ENCODE data around the gene SEC11A.

SEC11A gene

DNA sequence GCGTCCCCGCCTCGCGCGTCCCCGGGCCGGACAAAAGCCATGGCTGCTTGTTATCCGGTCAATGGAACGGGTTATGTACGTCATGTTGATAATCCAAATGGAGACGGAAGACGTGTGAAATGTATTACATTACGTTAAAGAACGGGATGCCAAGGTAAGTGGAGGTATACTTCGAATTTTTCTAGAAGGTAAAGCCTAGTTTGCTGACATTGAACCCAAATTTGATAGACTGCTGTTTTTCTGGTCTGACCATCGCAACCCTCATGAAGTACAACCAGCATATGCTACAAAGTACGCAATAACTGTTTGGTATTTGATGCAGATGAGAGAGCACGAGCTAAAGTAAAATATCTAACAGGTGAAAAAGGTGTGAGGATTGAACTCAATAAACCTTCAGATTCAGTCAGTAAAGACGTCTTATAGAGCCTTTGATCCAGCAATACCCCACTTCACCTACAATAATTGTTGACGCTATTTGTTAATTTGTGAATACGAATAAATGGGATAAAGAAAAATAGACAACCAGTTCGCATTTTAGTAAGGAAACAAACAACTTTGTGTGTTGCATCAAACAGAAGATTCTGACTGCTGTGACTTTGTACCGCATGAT, 81.6 kb downstream of the SEC11A start:
- TF ChIP-seq FOXP2 (optimal IDR thresholded peaks at IDR 0.05; ENCODE audit: control extremely low read depth, extremely low read length, insufficient read depth) = no peak
- TF ChIP-seq POLR2AphosphoS5 (IDR thresholded peaks at IDR 0.05; ENCODE audit: borderline replicate concordance, low read depth, low read length) = no peak
- no peak for TF ChIP-seq EZH2 (IDR thresholded peaks at IDR 0.05)
- H3K27ac ChIP-seq = peak overlapping the region; percentile 11; the same call in 1 of the 2 replicates
- H3K4me3 ChIP-seq = peak overlapping the region; percentile 49
- peak overlapping the region; percentile 33 for H3K9ac ChIP-seq (ENCODE audit: insufficient read length)
- peaks cover 15% of the 10 kb centered on the region for H3K36me3 ChIP-seq (ENCODE audit: insufficient read depth, low read length)
- DNase-seq (ENCODE audit: low read depth, low spot score) = no peak
- H3K9me3 ChIP-seq (ENCODE audit: low read depth, low read length) = no peaks in the 10 kb centered on the region

DNA sequence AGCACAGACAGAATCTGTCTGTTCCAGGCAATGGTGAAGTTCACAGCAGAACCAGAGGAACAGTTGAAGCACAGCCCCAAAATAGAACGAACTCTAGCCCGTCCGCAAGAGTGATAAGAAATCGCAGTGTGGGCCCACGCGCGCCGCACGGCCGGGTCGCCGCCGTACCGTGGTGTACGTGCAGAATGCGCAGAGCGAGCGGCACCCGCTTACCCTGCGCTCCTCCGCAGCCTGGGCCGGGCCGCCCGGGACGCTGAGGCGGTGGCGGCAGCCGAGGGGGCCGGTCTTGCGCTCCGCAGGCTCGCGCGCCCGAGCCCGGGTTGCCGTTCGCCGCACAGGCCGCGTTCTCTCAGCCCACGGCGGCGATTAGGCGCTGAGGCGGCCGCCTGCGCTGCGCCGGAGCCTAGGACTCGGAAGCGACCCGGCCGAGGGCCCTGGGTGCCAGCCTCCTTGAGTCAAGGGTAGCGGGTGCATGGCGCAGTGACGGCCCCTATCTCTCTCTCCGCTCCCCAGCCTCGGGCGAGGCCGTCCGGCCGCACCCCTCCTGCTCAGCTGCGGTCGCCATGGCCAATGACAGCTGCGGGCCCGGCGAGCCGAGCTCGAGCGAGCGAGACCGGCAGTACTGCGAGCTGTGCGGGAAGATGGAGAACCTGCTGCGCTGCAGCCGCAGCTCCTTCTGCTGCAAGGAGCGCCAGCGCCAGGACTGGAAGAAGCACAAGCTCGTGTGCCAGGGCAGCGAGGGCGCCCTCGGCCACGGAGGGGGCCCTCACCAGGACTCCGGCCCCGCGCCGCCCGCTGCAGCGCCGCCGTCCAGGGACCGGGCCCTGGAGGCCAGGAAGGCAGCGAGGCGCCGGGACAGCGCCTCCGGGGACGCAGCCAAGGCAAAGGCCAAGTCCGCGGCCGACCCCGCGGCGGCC, 82.4 kb downstream of the SEC11A start:
- Histone ChIP-seq H3K9me3 (ENCODE audit: low read depth, low read length) (no peaks in the 10 kb centered on the region), H3K36me3 (ENCODE audit: insufficient read depth, low read length) (peaks cover 9% of the 10 kb centered on the region), H3K27ac (no peak overlapping the region), H3K9ac (ENCODE audit: insufficient read length) (peak overlapping the region; percentile 78), H3K4me3 (peak overlapping the region; percentile 89)
- DNase-seq (ENCODE audit: low read depth, low spot score) = no peak
- TF ChIP-seq EZH2 (IDR thresholded peaks at IDR 0.05) (no peak), POLR2AphosphoS5 (IDR thresholded peaks at IDR 0.05; ENCODE audit: borderline replicate concordance, low read depth, low read length) (no peak), FOXP2 (optimal IDR thresholded peaks at IDR 0.05; ENCODE audit: control extremely low read depth, extremely low read length, insufficient read depth) (no peak)

DNA sequence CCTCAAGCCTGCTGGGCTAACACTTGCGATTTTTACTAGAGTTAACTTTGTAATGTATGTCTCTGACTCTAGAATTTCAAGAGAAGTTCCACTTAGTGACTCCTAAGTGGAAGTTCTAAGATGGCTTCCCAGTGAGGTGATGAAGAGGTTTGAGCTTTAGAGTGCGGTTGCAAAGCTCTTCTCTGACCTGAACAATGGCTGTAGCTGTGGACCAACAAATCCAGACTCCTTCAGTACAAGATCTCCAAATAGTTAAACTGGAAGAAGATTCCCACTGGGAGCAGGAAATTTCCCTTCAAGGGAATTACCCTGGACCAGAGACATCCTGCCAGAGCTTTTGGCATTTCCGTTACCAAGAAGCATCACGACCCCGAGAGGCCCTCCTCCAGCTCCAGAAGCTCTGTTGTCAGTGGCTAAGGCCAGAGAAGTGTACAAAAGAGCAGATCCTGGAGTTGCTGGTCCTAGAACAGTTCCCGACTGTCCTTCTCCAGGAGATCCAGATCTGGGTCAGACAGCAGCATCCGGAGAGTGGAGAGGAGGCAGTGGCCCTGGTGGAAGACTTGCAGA, 84.2 kb downstream of the SEC11A start:
- H3K9me3 ChIP-seq (ENCODE audit: low read depth, low read length) = no peaks in the 10 kb centered on the region
- no peak for DNase-seq (ENCODE audit: low read depth, low spot score)
- peak overlapping the region; percentile 75 for H3K9ac ChIP-seq (ENCODE audit: insufficient read length)
- no peak for TF ChIP-seq EZH2 (IDR thresholded peaks at IDR 0.05)
- no peak for TF ChIP-seq FOXP2 (optimal IDR thresholded peaks at IDR 0.05; ENCODE audit: control extremely low read depth, extremely low read length, insufficient read depth)
- TF ChIP-seq POLR2AphosphoS5 (IDR thresholded peaks at IDR 0.05; ENCODE audit: borderline replicate concordance, low read depth, low read length) = no peak
- no peak overlapping the region for H3K27ac ChIP-seq
- peak overlapping the region; percentile 89 for H3K4me3 ChIP-seq
- H3K36me3 ChIP-seq (ENCODE audit: insufficient read depth, low read length) = no peaks in the 10 kb centered on the region; the same call in none of the 2 replicates

DNA sequence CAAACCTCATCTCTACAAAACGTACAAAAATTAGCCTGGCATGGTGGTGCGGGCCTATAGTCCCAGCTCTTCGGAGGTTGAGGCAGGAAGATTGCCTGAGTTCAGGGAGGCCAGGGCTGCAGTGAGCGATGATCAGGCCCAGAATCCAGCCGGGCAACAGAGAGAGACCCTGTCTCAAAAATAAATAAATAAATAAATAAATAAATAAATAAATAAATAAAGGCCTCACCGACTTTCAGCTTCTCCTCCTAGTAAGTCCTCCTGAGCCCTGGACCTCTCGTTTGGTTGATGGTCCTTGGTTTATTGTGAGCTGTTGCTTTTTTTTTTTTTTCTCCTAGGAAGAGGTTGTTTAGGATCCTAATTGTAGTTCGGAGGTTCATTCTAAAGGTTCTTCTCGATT, 86.9 kb downstream of the SEC11A start:
- no peaks in the 10 kb centered on the region for H3K36me3 ChIP-seq (ENCODE audit: insufficient read depth, low read length)
- DNase-seq (ENCODE audit: low read depth, low spot score) = no peak
- no peak for TF ChIP-seq FOXP2 (optimal IDR thresholded peaks at IDR 0.05; ENCODE audit: control extremely low read depth, extremely low read length, insufficient read depth)
- TF ChIP-seq POLR2AphosphoS5 (IDR thresholded peaks at IDR 0.05; ENCODE audit: borderline replicate concordance, low read depth, low read length) = no peak
- no peak for TF ChIP-seq EZH2 (IDR thresholded peaks at IDR 0.05)
- H3K9me3 ChIP-seq (ENCODE audit: low read depth, low read length) = no peaks in the 10 kb centered on the region
- no peak overlapping the region for H3K27ac ChIP-seq
- H3K9ac ChIP-seq (ENCODE audit: insufficient read length) = no peak overlapping the region
- H3K4me3 ChIP-seq = no peak overlapping the region

- DNase-seq (ENCODE audit: low read depth, low spot score) = no peak
- H3K9ac ChIP-seq (ENCODE audit: insufficient read length) = no peak overlapping the region
- peaks cover 27% of the 10 kb centered on the region for H3K36me3 ChIP-seq (ENCODE audit: insufficient read depth, low read length)
- TF ChIP-seq EZH2 (IDR thresholded peaks at IDR 0.05) = no peak
- no peak for TF ChIP-seq FOXP2 (optimal IDR thresholded peaks at IDR 0.05; ENCODE audit: control extremely low read depth, extremely low read length, insufficient read depth)
- TF ChIP-seq POLR2AphosphoS5 (IDR thresholded peaks at IDR 0.05; ENCODE audit: borderline replicate concordance, low read depth, low read length) = no peak
- no peak overlapping the region for H3K27ac ChIP-seq
- peaks cover 23% of the 10 kb centered on the region for H3K9me3 ChIP-seq (ENCODE audit: low read depth, low read length)
- no peak overlapping the region for H3K4me3 ChIP-seq
Observed at GRCh38 chr15:84625123-84625522, 90.8 kb downstream of the SEC11A start.

DNA sequence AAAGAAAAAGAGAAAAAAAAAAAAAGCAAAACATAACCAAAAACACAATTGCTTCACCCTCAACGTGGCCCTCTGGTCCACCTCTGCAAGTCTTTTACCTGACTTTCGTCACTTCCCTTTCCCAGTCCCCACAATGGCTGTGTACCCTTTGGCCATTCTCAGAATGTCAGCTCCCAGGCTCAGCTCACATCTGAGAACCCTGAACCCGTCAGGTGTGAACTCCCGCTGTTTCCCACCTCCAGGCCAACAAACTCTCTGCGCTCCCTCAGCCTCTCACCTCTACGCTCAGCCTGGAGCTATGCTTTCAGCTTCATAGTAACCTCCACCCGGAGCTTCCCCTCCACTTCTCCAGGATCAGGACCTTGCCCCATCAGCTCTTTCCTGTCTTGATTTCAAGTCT, 91.6 kb downstream of the SEC11A start:
- H3K9me3 ChIP-seq (ENCODE audit: low read depth, low read length) = peaks cover 23% of the 10 kb centered on the region
- H3K27ac ChIP-seq = no peak overlapping the region
- no peak overlapping the region for H3K9ac ChIP-seq (ENCODE audit: insufficient read length)
- TF ChIP-seq FOXP2 (optimal IDR thresholded peaks at IDR 0.05; ENCODE audit: control extremely low read depth, extremely low read length, insufficient read depth) = no peak
- H3K4me3 ChIP-seq = no peak overlapping the region
- no peak for DNase-seq (ENCODE audit: low read depth, low spot score)
- peaks cover 31% of the 10 kb centered on the region for H3K36me3 ChIP-seq (ENCODE audit: insufficient read depth, low read length)

- TF ChIP-seq EZH2 (IDR thresholded peaks at IDR 0.05) = no peak
- no peak for TF ChIP-seq FOXP2 (optimal IDR thresholded peaks at IDR 0.05; ENCODE audit: control extremely low read depth, extremely low read length, insufficient read depth)
- no peak for TF ChIP-seq POLR2AphosphoS5 (IDR thresholded peaks at IDR 0.05; ENCODE audit: borderline replicate concordance, low read depth, low read length)
- peaks cover 23% of the 10 kb centered on the region for H3K9me3 ChIP-seq (ENCODE audit: low read depth, low read length)
- DNase-seq (ENCODE audit: low read depth, low spot score) = no peak
- H3K27ac ChIP-seq = no peak overlapping the region
- H3K9ac ChIP-seq (ENCODE audit: insufficient read length) = no peak overlapping the region
- no peak overlapping the region for H3K4me3 ChIP-seq
- peaks cover 34% of the 10 kb centered on the region for H3K36me3 ChIP-seq (ENCODE audit: insufficient read depth, low read length)
Observed at GRCh38 chr15:84621358-84621979, 94.5 kb downstream of the SEC11A start.

GRCh38 chr15:84620626-84621025, 95.3 kb downstream of the SEC11A start:
- no peak for TF ChIP-seq POLR2AphosphoS5 (IDR thresholded peaks at IDR 0.05; ENCODE audit: borderline replicate concordance, low read depth, low read length)
- no peak for TF ChIP-seq FOXP2 (optimal IDR thresholded peaks at IDR 0.05; ENCODE audit: control extremely low read depth, extremely low read length, insufficient read depth)
- TF ChIP-seq EZH2 (IDR thresholded peaks at IDR 0.05) = no peak
- Histone ChIP-seq H3K36me3 (ENCODE audit: insufficient read depth, low read length) (peaks cover 37% of the 10 kb centered on the region), H3K27ac (no peak overlapping the region), H3K9ac (ENCODE audit: insufficient read length) (no peak overlapping the region), H3K9me3 (ENCODE audit: low read depth, low read length) (peaks cover 23% of the 10 kb centered on the region), H3K4me3 (no peak overlapping the region)
- DNase-seq (ENCODE audit: low read depth, low spot score) = no peak
